Measurements from ENCODE around the gene VWF.
A peak's percentile ranks its signal among the peaks of the same experiment; 100 is the strongest.
"Not testable (repeated sequence)": the region's sequence is repeated elsewhere in the genome, so short reads cannot be mapped to it uniquely, and the experiment has no call there.

The VWF gene

GRCh38 chr12:6143303-6143675 is 18.8 kb upstream of the VWF start:
- no peak for DNase-seq

DNA sequence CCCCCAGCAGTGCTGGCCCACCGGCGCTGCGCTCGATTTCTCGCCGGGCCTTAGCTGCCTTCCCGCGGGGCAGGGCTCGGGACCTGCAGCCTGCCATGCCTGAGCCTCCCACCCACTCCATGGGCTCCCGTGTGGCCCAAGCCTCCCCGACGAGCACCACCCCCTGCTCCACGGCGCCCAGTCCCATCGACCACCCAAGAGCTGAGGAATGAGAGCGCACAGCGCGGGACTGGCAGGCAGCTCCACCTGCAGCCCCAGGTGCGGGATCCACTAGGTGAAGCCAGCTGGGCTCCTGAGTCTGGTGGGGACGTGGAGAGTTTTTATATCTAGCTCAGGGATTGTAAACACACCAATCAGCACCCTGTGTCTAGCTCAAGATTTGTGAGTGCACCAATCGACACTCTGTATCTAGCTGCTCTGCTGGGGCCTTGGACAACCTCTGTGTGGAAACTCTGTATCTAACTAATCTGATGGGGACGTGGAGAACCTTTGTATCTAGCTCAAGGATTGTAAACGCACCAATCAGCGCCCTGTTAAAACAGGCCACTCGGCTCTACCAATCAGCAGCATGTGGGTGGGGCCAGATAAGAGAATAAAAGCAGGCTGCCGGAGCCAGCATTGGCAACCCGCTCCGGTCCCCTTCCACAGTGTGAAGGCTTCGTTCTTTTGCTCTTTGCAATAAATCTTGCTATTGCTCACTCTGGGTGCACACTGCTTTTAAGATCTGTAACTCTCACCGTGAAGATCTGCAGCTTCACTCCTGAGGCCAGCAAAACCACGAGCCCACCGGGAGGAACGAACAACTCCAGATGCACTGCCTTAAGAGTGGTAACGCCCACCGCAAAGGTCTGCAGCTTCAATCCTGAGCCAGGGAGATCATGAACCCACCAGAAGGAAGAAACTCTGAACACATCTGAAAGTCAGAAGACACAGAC is 18.2 kb upstream of the VWF start:
- not testable (repeated sequence) for DNase-seq

DNA sequence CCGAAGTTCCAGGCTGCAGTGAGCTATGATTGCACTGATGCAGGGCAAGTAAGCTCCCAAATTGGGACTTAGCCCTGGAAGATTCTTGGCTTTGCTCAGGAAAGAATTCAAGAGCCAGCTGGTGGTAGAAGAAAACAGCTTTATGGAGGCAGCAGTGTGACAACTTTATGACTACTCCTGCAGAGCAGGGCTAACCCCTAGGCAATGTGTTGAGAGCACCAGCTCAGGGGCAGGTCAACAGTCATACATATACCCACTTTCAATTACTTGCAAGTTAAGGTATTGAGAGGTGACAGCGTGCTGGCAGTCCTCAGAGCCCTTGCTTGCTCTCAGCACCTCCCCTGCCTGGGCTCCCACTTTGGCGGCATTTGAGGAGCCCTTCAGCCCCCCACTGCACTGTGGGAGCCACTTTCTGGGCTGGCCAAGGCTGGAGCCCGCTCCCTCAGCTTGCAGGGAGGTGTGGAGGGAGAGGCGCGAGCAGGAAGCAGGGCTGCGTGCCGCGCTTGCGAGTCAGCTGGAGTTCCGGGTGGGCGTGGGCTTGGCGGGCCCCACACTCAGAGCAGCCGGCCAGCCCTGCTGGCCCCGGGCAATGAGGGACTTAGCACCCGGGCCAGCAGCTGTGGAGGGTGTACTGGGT is 17.4 kb upstream of the VWF start:
- not testable (repeated sequence) for DNase-seq

GRCh38 chr12:6140651-6141447 is 16.4 kb upstream of the VWF start:
- peak; percentile 30 for DNase-seq

DNA sequence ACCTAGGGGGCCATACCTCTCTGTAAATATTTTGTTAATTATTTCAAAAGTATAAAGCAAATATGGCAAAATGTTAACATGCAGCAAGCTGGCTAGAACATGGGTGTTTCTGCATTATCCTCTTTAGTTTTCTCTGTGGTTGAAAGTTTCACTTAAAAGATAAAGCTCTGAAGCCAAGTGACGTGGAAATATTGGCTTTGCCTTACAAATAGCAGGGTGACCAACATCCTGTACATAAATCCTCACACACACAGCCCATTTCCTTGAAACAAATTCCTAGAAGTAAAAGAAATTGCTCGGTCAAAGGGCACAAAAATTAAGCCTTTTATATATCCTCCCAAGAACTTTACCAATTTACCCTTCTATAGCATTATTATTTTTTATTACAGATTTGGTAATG is 10.6 kb upstream of the VWF start:
- no peak for DNase-seq

GRCh38 chr12:6133642-6134041 is 9.2 kb upstream of the VWF start:
- DNase-seq: no peak

GRCh38 chr12:6132496-6132895 is 8.0 kb upstream of the VWF start:
- DNase-seq: no peak

DNA sequence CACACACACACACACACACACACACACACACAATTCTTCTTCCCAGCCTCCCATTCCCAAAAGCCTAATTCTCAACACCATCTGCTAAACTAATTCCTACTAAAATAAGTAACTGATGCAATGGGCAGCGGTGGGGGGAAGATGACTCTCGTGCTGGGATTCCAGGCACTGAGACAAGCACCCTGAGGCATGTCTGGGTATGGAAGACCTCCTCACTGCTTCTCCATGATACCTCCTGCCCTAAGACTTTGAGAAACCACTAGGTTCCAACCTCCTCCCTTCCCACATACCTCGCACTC is 789 bp upstream of the VWF start:
- DNase-seq: no peak

DNA sequence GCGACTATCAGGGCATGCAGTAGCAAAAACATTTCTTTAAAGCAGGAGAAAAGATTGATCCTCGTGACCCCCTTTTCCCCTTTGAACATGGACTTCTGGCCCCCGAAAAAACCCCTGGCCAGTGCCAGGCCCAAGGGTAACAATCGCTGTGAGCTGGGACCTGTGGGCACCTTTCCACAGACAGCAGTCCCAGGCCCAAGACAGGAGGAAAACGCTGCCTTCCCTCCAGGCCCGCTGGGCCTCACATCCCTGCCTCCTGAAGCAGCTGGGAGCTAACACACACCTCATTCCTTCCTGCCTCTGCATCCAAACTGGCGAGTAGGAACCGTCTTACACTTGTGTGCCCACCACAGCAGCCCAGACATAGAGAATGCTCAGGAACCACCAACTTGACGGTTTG is 1.2 kb downstream of the VWF start:
- DNase-seq: no peak

DNA sequence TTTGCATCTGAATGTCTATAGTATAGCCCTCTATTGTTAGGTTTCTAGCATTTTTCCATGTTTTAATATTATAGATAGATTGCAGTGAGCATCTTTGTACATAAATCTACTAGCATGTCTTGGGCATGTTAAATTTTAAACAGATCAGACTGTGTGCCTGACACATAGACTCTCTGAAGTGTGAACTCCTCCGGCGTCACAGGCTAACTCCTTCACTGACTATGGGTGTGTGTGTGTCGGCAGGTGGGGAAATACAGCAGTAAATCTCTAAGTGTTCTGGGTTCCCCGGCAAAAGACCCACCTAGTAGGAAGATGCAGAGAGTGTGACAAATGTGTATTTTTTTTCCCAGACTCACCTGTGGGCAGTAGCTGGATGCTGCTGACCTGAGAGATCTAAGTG is 2.3 kb downstream of the VWF start:
- no peak for DNase-seq

DNA sequence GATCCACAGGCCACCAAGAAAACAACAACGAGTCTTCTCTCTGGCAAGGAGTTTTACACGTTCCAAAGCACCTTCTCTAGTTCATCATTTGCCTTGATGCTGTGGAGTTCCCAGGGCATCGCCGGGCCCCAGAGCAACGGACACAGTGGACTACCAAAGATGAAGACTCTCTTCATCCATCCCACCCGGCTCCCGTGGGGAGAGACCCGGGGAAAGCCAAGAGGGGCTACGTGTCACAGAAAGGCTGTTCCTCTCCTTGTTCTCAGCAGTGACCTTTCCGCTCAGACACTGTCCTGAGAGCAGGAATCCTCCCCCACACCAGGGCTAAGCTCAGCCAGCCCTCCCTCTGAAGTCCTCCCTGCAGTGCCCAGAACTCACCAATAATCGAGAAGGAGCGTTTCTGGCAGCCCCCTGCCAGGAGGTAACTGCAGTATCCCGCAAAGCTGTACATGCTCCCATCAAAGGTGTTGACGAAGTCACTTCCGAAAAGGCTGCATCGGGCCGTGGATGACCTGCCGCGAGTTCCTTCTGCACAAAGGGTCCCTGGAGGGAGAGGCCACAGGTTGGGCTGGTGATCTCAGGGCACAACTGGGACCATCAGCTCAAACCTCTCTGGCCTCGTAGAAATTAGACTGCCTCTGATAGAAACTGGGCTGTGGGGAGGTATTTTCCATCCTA is 3.5 kb downstream of the VWF start:
- DNase-seq: no peak

- DNase-seq: no peak
Measured at GRCh38 chr12:6118891-6119568, 5.4 kb downstream of the VWF start.

- DNase-seq: no peak
Measured at GRCh38 chr12:6116471-6117021, 7.9 kb downstream of the VWF start.

DNA sequence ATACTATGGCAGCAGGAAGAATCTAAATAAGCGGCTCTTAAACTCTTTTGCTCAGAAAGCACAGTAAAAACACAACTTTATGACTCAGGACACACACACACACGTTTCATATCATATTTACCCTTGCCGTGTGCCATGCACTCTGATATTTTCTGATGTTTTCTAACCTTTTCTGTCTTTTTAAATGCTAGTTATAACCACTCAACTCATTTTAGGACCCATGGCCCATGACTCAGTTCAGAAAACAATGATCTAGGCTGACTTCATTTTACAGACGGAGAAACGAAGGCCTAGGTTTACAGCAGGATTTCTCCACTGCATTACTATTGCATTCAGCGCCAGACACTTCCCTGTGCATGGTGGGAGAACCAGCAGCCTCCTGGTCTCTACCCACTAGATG is 9.1 kb downstream of the VWF start:
- DNase-seq: no peak

DNA sequence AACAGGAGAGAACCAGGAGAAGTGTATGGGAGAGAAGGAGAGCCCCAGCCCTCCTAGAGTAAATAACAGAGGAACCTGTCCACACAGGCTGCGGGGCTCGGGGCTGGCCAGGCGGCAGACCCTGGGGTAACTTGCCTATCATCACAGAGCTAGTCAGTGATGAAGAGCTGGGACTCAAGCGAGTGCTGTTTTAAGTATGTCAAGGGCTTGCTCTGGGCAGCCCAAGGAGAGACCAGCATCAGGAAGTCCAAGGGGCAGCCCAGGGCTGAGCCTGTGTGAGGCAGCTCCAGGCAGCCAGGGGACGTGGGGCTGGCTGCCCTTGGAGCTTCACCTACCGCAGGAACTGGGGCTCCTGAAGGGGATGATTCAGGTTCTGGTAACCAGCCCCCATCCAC is 10.0 kb downstream of the VWF start:
- no peak for DNase-seq

DNA sequence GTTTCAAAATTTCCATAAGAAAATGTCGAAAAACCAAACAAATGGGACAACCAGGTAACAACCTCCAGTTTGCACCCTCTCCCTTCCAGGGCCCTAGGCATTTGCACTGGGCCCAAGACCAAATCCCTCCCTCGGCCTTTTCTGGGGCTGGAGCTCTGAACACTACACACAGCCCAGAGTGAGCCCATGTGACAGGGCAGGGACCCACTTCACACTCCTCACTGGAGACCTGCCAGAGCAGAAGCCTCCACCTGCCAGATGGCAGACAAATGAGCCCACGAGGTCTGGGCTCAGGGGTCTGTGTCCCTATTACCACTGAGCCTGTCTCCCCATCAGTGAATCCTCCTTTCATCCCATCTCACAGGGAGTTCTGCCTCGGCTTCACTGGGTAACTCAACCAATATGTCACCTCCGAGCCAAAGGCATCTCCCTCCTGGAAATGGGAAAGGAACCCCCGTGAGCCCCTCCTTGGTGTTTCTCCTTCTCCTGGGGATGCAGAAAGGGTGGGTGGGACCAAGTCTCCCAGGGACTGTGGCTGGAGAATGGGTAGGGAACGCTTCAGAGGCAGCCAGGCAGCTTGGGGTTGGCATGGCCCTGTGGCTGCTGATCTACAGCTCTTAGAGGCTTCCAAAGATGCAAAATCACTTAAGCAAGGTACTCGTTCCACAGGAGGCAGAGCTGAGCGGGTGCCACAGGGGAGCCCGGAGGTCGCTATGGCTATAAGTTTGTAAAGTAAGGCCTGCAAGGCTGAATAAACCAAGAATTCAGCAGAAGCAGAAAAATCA is 10.6 kb downstream of the VWF start:
- DNase-seq: no peak

DNA sequence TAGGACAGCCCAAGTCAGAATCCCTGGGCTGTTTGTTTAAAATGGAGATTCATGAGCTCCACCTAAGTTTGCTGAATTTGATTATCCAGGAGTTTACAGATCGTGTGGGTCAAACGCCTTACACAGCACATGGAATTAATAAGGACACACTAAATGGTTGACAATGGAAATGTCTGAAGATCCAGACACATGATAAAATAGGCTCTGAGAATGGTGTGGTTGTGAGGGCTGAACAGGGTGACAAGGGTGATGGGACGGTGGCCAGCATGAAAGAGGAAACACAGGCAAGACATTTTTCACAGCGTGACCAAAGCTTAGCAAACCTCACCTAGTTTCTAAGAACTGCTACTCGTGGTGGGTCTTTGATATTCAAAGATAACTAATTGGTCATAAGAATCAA is 12.5 kb downstream of the VWF start:
- peak; percentile 15 for DNase-seq

DNA sequence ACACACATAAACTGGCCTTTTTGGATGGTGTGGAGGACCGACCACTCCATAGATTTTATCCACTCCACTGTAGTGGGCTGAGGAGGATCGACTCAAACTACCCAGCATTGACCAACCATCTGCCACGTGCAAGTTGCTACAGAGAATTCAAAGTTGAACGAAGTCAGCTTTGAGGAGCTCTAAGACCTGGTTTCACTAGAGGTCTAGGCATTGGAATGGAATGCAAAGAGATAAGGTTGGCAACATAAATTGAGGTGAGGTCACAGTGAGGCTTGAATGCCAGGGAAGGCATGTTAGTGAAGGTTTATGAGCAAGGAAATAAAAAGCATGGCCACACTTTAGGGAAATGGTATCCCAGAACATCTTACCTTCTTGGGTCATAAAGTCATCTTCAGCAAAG is 14.5 kb downstream of the VWF start:
- no peak for DNase-seq

DNA sequence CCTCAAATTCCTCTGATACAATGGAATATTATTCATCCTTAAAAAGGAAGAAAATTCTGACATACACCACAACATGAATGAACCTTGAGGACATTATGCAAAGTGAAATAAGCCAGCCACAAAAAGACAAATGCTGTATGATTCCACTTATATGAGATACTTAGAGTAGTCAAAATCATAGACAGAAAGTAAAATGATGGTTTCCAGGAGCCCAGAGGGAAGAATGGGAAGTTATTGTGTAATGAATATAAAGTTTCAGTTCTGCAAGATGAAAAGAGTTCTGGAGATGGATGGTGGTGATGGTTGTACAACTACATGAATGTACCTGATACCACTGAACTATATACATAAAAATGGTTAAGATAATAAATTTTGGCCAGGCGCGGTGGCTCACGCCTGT is 18.3 kb downstream of the VWF start:
- DNase-seq: no peak

GRCh38 chr12:6104842-6105241 is 19.6 kb downstream of the VWF start:
- DNase-seq: no peak

DNA sequence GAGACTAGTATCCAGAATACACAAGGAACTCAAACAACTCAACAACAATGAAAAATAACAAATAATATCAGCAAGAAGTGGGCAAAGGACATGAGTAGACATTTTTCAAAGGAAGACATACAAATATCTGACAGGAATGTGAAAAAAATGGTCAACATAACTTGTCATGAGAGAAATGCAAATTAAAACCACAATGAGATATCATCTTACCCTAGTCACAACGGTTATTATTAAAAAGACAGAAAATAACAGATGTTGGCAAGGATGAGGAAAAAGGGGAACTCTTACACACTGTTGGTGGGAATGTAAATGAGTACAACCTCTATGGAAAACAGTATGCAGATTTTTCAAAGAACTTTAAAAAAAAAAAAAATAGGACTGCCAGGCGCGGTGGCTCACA is 20.4 kb downstream of the VWF start:
- DNase-seq: peak; percentile 40

DNA sequence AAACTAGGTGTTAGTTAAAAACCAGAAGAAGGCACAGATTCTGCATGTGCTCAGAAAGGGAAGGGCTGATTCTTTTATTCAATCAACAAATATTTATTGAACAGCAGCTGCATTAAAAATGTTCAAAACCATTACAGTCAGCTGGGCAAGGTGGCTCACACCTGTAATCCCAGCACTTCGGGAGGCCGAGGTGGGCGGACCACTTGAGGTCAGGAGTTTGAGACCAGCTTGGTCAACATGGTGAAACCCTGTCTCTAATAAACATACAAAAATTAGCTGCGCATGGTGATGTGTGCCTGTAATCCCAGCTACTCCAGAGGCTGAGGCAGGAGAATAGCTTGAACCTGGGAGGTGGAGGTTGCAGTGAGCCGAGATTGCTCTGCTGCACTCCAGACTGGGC is 22.4 kb downstream of the VWF start:
- DNase-seq: not testable (repeated sequence)

All from OCI-M1 (cell line).